Measurements from ENCODE around the gene CCDC8. TPM values are rescaled to one million over a fixed set of nuclear protein-coding genes. Genes with fewer than 3 reads are reported as not detected.
A peak's percentile ranks its signal among the peaks of the same experiment; 100 is the strongest.

Gene CCDC8
- total and polyA plus RNA-seq, 3 donors from 2014 or later = 20.1 to 33.8 (median 23.3) TPM

DNA sequence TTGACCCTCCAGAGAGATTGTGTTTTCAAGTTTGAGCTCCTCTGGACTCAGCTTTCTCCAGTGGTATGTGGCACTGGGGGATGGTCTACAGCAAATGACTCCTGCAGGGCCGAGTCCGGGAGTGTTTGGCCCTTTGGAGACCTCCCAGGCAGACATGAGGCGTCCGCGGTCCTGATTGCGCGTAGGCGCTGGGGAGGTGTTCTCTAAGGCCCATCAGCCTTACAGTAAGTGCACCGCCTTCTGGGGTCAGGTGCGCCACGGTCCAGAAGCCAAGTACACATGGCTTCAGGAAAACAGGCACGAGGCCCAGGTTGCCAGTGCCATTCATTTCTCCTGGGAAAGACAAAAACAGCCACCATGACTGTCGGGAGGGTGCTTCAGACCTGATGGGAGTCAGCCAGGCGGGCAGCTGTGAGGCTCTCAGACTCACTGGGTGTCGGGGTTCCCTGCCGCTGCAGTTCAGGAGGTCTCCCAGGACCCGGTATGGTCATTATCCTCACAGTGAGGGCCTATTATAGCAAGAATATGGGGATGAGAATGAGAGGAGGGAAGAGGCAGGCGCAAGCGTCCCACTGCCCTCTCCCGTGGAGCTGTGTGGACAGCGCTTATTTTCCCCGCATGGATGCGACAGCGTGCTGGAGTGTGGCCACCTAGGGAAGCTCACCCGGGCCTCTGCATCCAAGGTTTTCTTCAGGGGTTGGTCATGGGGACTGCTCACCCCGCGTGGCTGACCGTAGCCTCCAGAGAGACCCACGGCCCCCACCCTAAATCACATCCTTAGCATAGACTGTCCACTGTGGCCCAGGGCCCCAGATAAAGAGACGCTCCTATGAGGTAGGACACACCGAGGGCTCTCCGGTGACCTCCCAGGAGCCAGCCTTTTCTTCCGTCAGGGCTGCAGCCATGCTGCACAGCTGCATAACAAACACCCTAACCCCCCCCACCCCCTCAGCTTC lies 21.8 kb downstream of the CCDC8 start:
- DNase-seq = no peak
- Histone ChIP-seq H3K36me3 (ENCODE audit: low read depth, missing control alignments) (no peaks in the 10 kb centered on the region), H3K4me1 (peaks cover 16% of the 10 kb centered on the region), H3K9me3 (no peaks in the 10 kb centered on the region), H3K4me3 (no peak overlapping the region), H3K27me3 (no peaks in the 10 kb centered on the region), H3K27ac (peak overlapping the region; percentile 33 to 59)
- TF ChIP-seq POLR2A (IDR thresholded peaks at IDR 0.05) (no peak), CTCF (IDR thresholded peaks at IDR 0.05) (no peak)
- intact Hi-C loops (cut with DNase I; ENCODE audit: low total_unique reads) = no loop called here
- 69 to 75% methylated on average over 8 to 33 of the region's 33 CpGs for WGBS, 2 donors

- no peaks in the 10 kb centered on the region for H3K27me3 ChIP-seq
- H3K27ac ChIP-seq = no peak overlapping the region
- H3K36me3 ChIP-seq (ENCODE audit: low read depth, missing control alignments) = no peaks in the 10 kb centered on the region
- TF ChIP-seq CTCF (IDR thresholded peaks at IDR 0.05) (no peak), POLR2A (IDR thresholded peaks at IDR 0.05) (no peak)
- intact Hi-C loops (cut with DNase I; ENCODE audit: low total_unique reads) = no loop called here
- no peak overlapping the region for H3K4me3 ChIP-seq
- DNase-seq = no peak
- H3K9me3 ChIP-seq = no peaks in the 10 kb centered on the region
- 34 to 67% methylated on average over 7 to 18 of the region's 18 CpGs for WGBS, 2 donors
- H3K4me1 ChIP-seq = peaks cover 16% of the 10 kb centered on the region
Measured at GRCh38 chr19:46390866-46391265, 22.5 kb downstream of the CCDC8 start.

- Histone ChIP-seq H3K27me3 (no peaks in the 10 kb centered on the region), H3K27ac (no peak overlapping the region), H3K4me1 (peaks cover 16% of the 10 kb centered on the region), H3K9me3 (no peaks in the 10 kb centered on the region), H3K4me3 (no peak overlapping the region), H3K36me3 (ENCODE audit: low read depth, missing control alignments) (no peaks in the 10 kb centered on the region)
- no peak for DNase-seq
- TF ChIP-seq CTCF (IDR thresholded peaks at IDR 0.05) (no peak), POLR2A (IDR thresholded peaks at IDR 0.05) (no peak)
- intact Hi-C loops (cut with DNase I; ENCODE audit: low total_unique reads) = no loop called here
- WGBS, 2 donors = 73 to 83% methylated on average over 6 to 16 of the region's 16 CpGs
Measured at GRCh38 chr19:46390121-46390858, 23.1 kb downstream of the CCDC8 start.

GRCh38 chr19:46388311-46389095 lies 24.9 kb downstream of the CCDC8 start:
- TF ChIP-seq POLR2A (IDR thresholded peaks at IDR 0.05) (no peak), CTCF (IDR thresholded peaks at IDR 0.05) (no peak)
- Histone ChIP-seq H3K36me3 (ENCODE audit: low read depth, missing control alignments) (no peaks in the 10 kb centered on the region), H3K27me3 (no peaks in the 10 kb centered on the region), H3K27ac (no peak overlapping the region), H3K4me3 (no peak overlapping the region), H3K4me1 (peaks cover 16% of the 10 kb centered on the region), H3K9me3 (no peaks in the 10 kb centered on the region)
- intact Hi-C loops (cut with DNase I; ENCODE audit: low total_unique reads) = no loop called here
- no peak for DNase-seq
- WGBS, 2 donors = 83 to 87% methylated on average over 12 to 25 of the region's 25 CpGs
